ELF-1 (cell line): ENCODE data around the gene HHAT.

Experiments used
- DNase-seq: peaks from one replicate; pipeline ENCODE4 v3.0.0-alpha.2; 2016; ENCODE audit warnings: low read depth, low spot score

HHAT gene

GRCh38 chr1:210483821-210484220 is 155.1 kb downstream of the HHAT start:
- DNase-seq: no peak

- DNase-seq: no peak
Measured at GRCh38 chr1:210487021-210487420, 158.3 kb downstream of the HHAT start.

- DNase-seq: no peak
Measured at GRCh38 chr1:210489491-210489890, 160.8 kb downstream of the HHAT start.

- no peak for DNase-seq
Measured at GRCh38 chr1:210490781-210491180, 162.1 kb downstream of the HHAT start.

- DNase-seq: no peak
Measured at GRCh38 chr1:210496063-210496462, 167.4 kb downstream of the HHAT start.

GRCh38 chr1:210499956-210500355 is 171.3 kb downstream of the HHAT start:
- no peak for DNase-seq

- DNase-seq: peak; percentile 50
Measured at GRCh38 chr1:210500831-210501230, 172.1 kb downstream of the HHAT start.

- DNase-seq: no peak
Measured at GRCh38 chr1:210504286-210504685, 175.6 kb downstream of the HHAT start.

GRCh38 chr1:210505601-210506496 is 177.1 kb downstream of the HHAT start:
- DNase-seq: no peak

GRCh38 chr1:210506689-210507088 is 178.0 kb downstream of the HHAT start:
- no peak for DNase-seq

- no peak for DNase-seq
Measured at GRCh38 chr1:210516092-210516656, 187.5 kb downstream of the HHAT start.

- no peak for DNase-seq
Measured at GRCh38 chr1:210516697-210517459, 188.2 kb downstream of the HHAT start.

GRCh38 chr1:210523830-210524229 is 195.1 kb downstream of the HHAT start:
- no peak for DNase-seq

GRCh38 chr1:210525716-210526454 is 197.2 kb downstream of the HHAT start:
- peak; percentile 13 for DNase-seq

GRCh38 chr1:210527091-210527490 is 198.4 kb downstream of the HHAT start:
- peak; percentile 34 for DNase-seq

GRCh38 chr1:210531475-210532222 is 202.9 kb downstream of the HHAT start:
- DNase-seq: no peak

- no peak for DNase-seq
Measured at GRCh38 chr1:210532223-210532598, 203.5 kb downstream of the HHAT start.

- DNase-seq: no peak
Measured at GRCh38 chr1:210535761-210536160, 207.1 kb downstream of the HHAT start.

GRCh38 chr1:210536254-210536961 is 207.7 kb downstream of the HHAT start:
- peak; percentile 49 for DNase-seq

- no peak for DNase-seq
Measured at GRCh38 chr1:210540288-210540687, 211.6 kb downstream of the HHAT start.
